Stomach smooth muscle (tissue), 2 donors: ENCODE data around the gene AHR.

Experiments used
- H3K27ac ChIP-seq: one replicate; pipeline ENCODE4 v1.7.0; 2013; ENCODE audit warnings: mild to moderate bottlenecking, low read length, inconsistent platforms
- H3K27me3 ChIP-seq, 2 donors: one replicate each; pipeline ENCODE4 v1.7.0; 2013; ENCODE audit warnings: low read length in 2 of 2; ENCODE audit not compliant: insufficient read depth in 2 of 2, control insufficient read depth in 1 of 2
- H3K36me3 ChIP-seq, 2 donors: one replicate each; pipeline ENCODE4 v1.7.0; 2013; ENCODE audit warnings: low read length in 2 of 2; ENCODE audit not compliant: control insufficient read depth in 2 of 2, insufficient read depth in 2 of 2
- H3K4me1 ChIP-seq: one replicate; pipeline ENCODE4 v1.7.0; 2013; ENCODE audit warnings: low read length; ENCODE audit not compliant: control insufficient read depth, insufficient read depth
- H3K4me3 ChIP-seq, 2 donors: one replicate each; pipeline ENCODE4 v1.7.0; 2013; ENCODE audit warnings: low read length in 2 of 2
- H3K9ac ChIP-seq, 2 donors: one replicate each; pipeline ENCODE4 v1.7.0; 2013; ENCODE audit warnings: low read length in 2 of 2, mild to moderate bottlenecking in 1 of 2
- H3K9me3 ChIP-seq, 2 donors: one replicate each; pipeline ENCODE4 v1.7.0; 2013; ENCODE audit warnings: low read length in 2 of 2; ENCODE audit not compliant: control insufficient read depth in 2 of 2
- donor health status: healthy.
- donor health status: Pancreatic carcinoma.

Gene AHR

DNA sequence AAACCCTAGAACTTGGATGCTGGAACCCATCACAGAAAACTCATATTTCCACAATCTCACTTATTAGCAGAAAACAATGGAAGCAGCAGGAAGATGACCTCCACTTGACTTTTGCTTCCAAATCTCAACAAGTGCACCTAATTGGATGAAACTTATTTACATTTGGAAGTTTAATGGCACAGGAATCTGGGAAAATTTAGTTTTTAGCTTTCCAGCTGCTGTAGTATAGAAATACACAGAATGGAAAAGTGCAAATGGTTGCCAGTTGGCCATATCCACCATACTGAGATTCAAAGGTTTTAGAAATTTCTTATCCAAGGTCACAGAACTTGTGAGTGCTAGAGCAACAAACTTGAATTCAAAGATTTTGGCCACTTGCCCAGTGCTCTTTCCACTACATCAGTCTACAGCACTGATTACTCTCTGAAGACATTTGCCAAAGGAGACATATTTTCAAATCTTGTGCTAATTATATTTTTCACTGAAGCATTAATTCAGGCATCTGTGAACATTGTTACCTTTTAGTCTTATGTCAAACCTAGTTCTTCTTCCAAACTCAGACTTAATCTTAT lies 9.3 kb upstream of the AHR start:
- H3K36me3 ChIP-seq = no peaks in the 10 kb centered on the region
- H3K4me1 ChIP-seq = no peaks in the 10 kb centered on the region
- H3K9ac ChIP-seq = no peak overlapping the region
- H3K4me3 ChIP-seq = no peak overlapping the region
- no peaks in the 10 kb centered on the region for H3K9me3 ChIP-seq
- no peaks in the 10 kb centered on the region for H3K27me3 ChIP-seq
- no peak overlapping the region for H3K27ac ChIP-seq

DNA sequence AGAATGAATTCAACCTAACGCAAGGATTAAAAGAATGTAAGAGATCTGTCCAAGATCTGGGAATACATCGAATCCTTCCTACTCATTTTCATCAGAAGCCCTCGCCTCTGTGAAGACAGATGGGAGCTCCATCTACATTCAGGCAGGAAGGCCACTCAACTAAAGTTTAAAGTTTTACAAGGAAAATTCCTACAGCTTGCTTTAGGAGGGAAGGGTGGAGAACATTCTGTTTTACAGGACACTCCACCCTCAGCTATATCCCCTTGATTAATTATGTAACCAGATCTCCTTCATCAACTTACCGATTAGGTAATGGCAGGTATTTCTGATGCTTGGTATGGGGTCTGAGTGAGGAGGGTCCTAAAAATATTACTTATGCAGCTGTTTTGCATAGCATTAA lies 5.6 kb upstream of the AHR start:
- no peaks in the 10 kb centered on the region for H3K36me3 ChIP-seq
- no peaks in the 10 kb centered on the region for H3K9me3 ChIP-seq
- H3K27me3 ChIP-seq = no peaks in the 10 kb centered on the region
- no peak overlapping the region for H3K4me3 ChIP-seq
- no peak overlapping the region for H3K27ac ChIP-seq
- no peaks in the 10 kb centered on the region for H3K4me1 ChIP-seq
- no peak overlapping the region for H3K9ac ChIP-seq

DNA sequence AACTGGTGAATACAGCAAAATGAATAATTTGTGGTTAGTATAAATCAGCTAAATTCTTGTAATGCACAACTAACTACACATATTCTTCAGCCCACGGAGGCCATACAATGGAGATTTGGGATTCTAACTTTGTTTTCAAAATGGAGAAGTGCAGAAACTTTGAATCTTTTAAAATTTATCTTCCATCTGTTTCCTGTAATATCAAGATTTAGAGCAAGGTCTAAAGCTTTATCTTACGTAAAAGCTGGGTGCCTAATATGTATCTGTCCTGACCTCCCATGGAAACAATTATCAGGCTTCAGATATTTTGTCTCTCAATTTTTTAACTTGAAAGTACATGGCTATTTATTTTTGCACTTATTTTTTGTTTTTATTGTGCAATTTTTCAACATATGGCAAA lies 5.0 kb upstream of the AHR start:
- Histone ChIP-seq H3K9me3 (no peaks in the 10 kb centered on the region), H3K27me3 (no peaks in the 10 kb centered on the region)

GRCh38 chr7:17297243-17297642 lies 1.2 kb upstream of the AHR start:
- Histone ChIP-seq H3K9me3 (no peaks in the 10 kb centered on the region), H3K4me1 (no peaks in the 10 kb centered on the region), H3K9ac (no peak overlapping the region), H3K4me3 (no peak overlapping the region), H3K36me3 (no peaks in the 10 kb centered on the region), H3K27ac (no peak overlapping the region), H3K27me3 (no peaks in the 10 kb centered on the region)

More for the DNA sequence above, 5.0 kb upstream of the AHR start:
- H3K4me3 ChIP-seq = no peak overlapping the region
- H3K9ac ChIP-seq = no peak overlapping the region
- no peak overlapping the region for H3K27ac ChIP-seq
- H3K4me1 ChIP-seq = no peaks in the 10 kb centered on the region
- H3K36me3 ChIP-seq = no peaks in the 10 kb centered on the region

- Histone ChIP-seq H3K4me1 (no peaks in the 10 kb centered on the region), H3K4me3 (peak overlapping the region; percentile 69 to 84), H3K27me3 (no peaks in the 10 kb centered on the region), H3K27ac (peak overlapping the region; percentile 46), H3K9me3 (no peaks in the 10 kb centered on the region), H3K9ac (peak overlapping the region; percentile 55 to 77), H3K36me3 (no peaks in the 10 kb centered on the region)
These were observed 509 bp downstream of the AHR start for GRCh38 chr7:17298840-17299482.

- H3K4me3 ChIP-seq = peak overlapping the region; percentile 69 to 84
- H3K4me1 ChIP-seq = no peaks in the 10 kb centered on the region
- peak overlapping the region; percentile 46 for H3K27ac ChIP-seq
- no peaks in the 10 kb centered on the region for H3K36me3 ChIP-seq
- no peaks in the 10 kb centered on the region for H3K27me3 ChIP-seq
- H3K9ac ChIP-seq = peak overlapping the region; percentile 55 to 77
- H3K9me3 ChIP-seq = no peaks in the 10 kb centered on the region
These were observed 1.1 kb downstream of the AHR start for GRCh38 chr7:17299483-17299991.

GRCh38 chr7:17300012-17300411 lies 1.6 kb downstream of the AHR start:
- Histone ChIP-seq H3K27ac (no peak overlapping the region), H3K9ac (peak overlapping the region in 1 of 2 donors; percentile 77)

DNA sequence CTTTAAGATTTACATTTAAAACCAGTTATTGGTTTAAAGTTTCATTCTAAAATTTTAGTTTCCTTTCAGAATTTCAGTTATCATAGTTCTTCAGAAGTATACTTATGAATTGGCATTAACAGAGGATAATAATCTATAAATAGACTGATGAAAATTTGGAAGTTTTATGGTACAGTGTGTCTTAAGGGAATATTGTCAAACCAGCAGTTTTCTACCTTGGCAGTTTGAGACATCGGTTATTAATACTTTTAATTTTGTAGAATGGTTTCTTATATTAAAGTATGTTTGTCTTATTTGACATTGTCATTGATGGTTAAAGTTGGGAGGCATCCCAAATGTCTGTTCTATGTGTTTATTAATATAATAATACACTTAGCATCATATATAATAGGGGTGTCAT lies 2.0 kb downstream of the AHR start:
- H3K4me1 ChIP-seq = peaks cover 6% of the 10 kb centered on the region
- no peak overlapping the region for H3K27ac ChIP-seq
- no peaks in the 10 kb centered on the region for H3K36me3 ChIP-seq
- H3K9me3 ChIP-seq = no peaks in the 10 kb centered on the region
- no peaks in the 10 kb centered on the region for H3K27me3 ChIP-seq
- peak overlapping the region; percentile 69 to 84 for H3K4me3 ChIP-seq
- peak overlapping the region in 1 of 2 donors; percentile 77 for H3K9ac ChIP-seq

More at GRCh38 chr7:17300012-17300411, 1.6 kb downstream of the AHR start:
- no peaks in the 10 kb centered on the region for H3K9me3 ChIP-seq
- peaks cover 2% of the 10 kb centered on the region for H3K4me1 ChIP-seq
- peak overlapping the region; percentile 69 to 84 for H3K4me3 ChIP-seq
- no peaks in the 10 kb centered on the region for H3K27me3 ChIP-seq
- no peaks in the 10 kb centered on the region for H3K36me3 ChIP-seq

DNA sequence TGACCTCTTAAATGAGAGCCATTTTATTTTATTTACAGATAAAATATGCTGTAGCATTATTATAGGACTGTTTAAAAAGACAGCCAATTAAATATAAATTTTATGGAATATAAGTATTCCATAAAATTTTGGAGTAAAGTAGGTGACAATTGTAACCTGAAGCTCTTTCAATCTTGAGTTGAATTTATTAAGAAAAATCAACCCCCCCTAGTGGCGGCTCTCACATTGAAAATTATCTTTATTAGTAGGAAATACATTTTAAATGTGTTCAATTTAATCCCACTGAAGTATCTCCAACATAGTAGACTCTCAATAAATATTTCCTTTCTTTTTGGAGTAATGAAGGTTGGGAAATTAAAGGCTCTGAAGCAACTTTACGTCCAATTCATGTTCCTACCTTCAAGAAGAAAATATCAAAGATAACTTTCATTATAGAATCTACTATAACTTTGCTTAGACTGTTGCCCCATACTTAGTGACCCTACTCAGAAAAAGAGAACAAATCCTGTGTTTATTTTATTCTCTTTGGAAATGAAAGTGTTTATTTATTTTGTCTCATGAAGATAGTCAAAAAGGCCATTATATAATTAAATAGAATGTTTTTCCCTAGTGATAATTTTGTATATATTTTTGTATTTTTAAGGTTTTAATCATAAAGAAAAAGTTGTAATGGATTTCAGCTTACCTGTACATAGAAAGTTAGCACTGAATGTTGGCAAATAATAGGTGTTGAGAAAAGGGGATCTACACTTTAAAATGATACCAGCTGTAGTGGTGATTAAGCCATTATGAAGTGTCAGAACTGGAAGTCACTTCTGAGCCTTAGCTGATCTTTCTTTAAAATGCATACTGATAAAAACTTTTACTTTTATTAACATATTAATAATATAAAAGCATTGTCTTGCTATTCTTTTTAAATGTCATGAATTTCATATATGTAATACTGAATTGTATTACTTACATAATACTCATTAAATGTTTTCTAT lies 3.3 kb downstream of the AHR start:
- Histone ChIP-seq H3K4me3 (peak overlapping the region; percentile 26 to 36), H3K27ac (no peak overlapping the region), H3K9ac (peak overlapping the region in 1 of 2 donors; percentile 17), H3K27me3 (no peaks in the 10 kb centered on the region), H3K4me1 (peaks cover 12% of the 10 kb centered on the region), H3K36me3 (no peaks in the 10 kb centered on the region), H3K9me3 (no peaks in the 10 kb centered on the region)

DNA sequence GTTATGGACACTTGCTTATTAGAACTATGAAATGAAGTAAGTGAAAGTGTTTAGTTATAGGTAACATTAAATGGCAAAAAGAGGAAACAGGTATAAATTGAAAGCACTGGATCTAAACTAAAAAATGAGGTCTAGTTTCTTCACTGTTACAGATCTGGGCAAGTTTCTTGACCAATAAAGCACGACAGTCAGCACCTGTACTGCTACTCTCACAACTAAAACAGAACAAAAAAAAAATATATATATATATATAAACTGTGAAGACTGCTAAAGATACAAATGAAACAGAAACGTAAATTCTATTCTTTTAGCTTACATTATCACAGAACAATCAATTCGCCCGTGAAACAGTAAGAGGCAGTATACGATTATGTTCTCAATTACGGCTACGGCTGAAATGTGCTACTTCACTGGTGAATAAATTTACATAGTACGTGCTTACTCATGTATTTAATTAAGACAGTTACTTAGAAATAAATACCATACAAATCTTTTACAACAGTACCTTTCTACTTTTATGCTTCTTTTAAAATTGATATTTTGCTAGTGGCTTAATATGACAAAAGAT lies 4.2 kb downstream of the AHR start:
- Histone ChIP-seq H3K9me3 (no peaks in the 10 kb centered on the region), H3K36me3 (no peaks in the 10 kb centered on the region), H3K27ac (no peak overlapping the region), H3K9ac (no peak overlapping the region), H3K4me1 (peaks cover 17% of the 10 kb centered on the region), H3K4me3 (peak overlapping the region in 1 of 2 donors; percentile 16), H3K27me3 (no peaks in the 10 kb centered on the region)
